Lung microvascular endothelial cell (primary cell): ENCODE results near the gene TARP. TPM values are rescaled to one million over a fixed set of nuclear protein-coding genes. Genes with fewer than 3 reads are reported as not detected.

Experiments used
- DNase-seq, 2 donors: peaks; one replicate each; pipeline versions ENCODE4 v3.0.0 to v3.0.0-alpha.2; 2010; ENCODE audit warnings: low read depth in 2 of 2
- total RNA-seq: library from RNA; depleted of rRNA; stranded (reverse); fragments of >200 nt; gene quantifications from 2 replicates; pipeline ENCODE4 v1.2.1, GENCODE V29; 2014

TARP gene

GRCh38 chr7:38217672-38218071 lies 55.8 kb downstream of the TARP start:
- DNase-seq = no peak

GRCh38 chr7:38215735-38216670 lies 57.4 kb downstream of the TARP start:
- DNase-seq = peak; percentile 66 to 97

GRCh38 chr7:38215115-38215514 lies 58.3 kb downstream of the TARP start:
- peak in 1 of 2 donors; percentile 45 for DNase-seq

- peak; percentile 68 to 94 for DNase-seq
These were observed 61.5 kb downstream of the TARP start for GRCh38 chr7:38211940-38212339.

GRCh38 chr7:38211486-38211885 lies 62.0 kb downstream of the TARP start:
- DNase-seq = peak in 1 of 2 donors; percentile 10

Other genes with a start within 250 kb of the TARP start
- 85.2 and 107 TPM in 2 replicates for gene STARD3NL, start 95.4 kb downstream of the TARP start, total RNA-seq